Choroid plexus epithelial cell (primary cell): Measurements from ENCODE around the gene GALE.
"Not testable (repeated sequence)": the region's sequence is repeated elsewhere in the genome, so short reads cannot be mapped to it uniquely, and the experiment has no call there.

Experiments
- DNase-seq: peaks from one replicate; pipeline ENCODE4 v3.0.0-alpha.2; 2010; ENCODE audit warnings: low read depth
- H3K4me3 ChIP-seq: 2 replicates; pipeline ENCODE4 v1.5.1; 2011; ENCODE audit warnings: low read depth, mild to moderate bottlenecking, control low read depth, low read length, moderate library complexity
- TF ChIP-seq, protein P1 (sequence below): conservative IDR thresholded peaks from 2 replicates; pipeline ENCODE4 v1.5.1; 2011; ENCODE audit warnings: low read depth, mild to moderate bottlenecking, control low read depth, inconsistent platforms, low read length, moderate library complexity

GALE gene

DNA sequence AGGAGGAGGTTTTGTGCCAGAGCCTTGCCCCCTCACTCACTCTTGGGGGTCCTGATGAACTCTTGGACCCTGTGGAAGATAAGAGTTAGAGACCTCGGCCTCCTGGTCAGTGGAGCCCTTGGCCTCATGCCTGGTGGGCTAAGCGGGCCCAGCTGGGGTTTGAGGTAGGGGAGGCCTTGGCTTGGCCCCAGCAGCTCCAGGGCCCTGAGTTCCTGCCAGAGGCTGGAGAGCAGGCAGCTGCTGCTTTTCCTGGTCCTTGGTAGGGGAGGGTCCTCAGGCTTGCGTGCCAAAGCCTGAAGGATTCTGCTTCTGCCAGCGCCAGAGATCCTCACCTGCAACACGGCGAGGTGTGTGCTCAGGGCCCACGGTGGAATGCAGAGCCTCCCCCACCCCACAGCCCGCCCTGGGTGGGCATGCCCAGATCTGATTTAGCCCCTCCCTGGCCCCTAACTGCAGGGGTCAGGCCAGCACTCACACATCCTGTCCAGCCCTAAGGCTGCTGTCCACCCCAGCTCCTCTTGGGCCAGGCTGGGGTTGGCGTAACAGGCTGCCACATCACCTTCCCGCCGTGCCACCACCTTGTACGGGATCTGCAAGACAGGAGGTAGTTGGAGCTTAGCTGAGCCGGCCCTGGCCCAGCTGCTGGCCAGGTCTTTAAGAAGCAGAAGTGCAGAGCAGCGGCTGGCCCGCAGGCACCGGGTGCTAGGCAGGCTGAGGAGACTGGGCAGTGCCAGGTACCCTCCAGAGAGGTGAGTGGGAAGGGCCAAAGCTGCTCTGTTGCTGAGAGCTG, 4.7 kb downstream of the GALE start:
- no peak for DNase-seq
- TF ChIP-seq, protein P1, sequence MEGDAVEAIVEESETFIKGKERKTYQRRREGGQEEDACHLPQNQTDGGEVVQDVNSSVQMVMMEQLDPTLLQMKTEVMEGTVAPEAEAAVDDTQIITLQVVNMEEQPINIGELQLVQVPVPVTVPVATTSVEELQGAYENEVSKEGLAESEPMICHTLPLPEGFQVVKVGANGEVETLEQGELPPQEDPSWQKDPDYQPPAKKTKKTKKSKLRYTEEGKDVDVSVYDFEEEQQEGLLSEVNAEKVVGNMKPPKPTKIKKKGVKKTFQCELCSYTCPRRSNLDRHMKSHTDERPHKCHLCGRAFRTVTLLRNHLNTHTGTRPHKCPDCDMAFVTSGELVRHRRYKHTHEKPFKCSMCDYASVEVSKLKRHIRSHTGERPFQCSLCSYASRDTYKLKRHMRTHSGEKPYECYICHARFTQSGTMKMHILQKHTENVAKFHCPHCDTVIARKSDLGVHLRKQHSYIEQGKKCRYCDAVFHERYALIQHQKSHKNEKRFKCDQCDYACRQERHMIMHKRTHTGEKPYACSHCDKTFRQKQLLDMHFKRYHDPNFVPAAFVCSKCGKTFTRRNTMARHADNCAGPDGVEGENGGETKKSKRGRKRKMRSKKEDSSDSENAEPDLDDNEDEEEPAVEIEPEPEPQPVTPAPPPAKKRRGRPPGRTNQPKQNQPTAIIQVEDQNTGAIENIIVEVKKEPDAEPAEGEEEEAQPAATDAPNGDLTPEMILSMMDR = no peak
- H3K4me3 ChIP-seq = no peak overlapping the region

DNA sequence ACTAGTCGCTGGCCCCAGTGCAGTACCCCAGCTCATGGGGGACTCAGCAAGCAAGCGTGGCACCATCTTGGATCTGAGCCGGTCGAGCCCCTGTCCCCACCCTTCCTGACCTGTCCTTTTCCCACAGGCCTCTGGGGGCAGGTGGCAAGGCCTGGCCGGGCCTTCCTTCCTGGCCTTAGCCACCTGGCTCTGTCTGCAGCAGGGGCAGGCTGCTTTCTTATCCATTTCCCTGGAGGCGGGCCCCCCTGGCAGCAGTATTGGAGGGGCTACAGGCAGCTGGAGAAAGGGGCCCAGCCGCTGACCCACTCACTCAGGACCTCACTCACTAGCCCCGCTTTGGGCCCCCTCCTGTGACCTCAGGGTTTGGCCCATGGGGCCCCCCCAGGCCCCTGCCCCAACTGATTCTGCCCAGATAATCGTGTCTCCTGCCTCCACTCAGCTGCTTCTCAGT, 5.8 kb downstream of the GALE start:
- H3K4me3 ChIP-seq, DNase-seq: not testable (repeated sequence)

DNA sequence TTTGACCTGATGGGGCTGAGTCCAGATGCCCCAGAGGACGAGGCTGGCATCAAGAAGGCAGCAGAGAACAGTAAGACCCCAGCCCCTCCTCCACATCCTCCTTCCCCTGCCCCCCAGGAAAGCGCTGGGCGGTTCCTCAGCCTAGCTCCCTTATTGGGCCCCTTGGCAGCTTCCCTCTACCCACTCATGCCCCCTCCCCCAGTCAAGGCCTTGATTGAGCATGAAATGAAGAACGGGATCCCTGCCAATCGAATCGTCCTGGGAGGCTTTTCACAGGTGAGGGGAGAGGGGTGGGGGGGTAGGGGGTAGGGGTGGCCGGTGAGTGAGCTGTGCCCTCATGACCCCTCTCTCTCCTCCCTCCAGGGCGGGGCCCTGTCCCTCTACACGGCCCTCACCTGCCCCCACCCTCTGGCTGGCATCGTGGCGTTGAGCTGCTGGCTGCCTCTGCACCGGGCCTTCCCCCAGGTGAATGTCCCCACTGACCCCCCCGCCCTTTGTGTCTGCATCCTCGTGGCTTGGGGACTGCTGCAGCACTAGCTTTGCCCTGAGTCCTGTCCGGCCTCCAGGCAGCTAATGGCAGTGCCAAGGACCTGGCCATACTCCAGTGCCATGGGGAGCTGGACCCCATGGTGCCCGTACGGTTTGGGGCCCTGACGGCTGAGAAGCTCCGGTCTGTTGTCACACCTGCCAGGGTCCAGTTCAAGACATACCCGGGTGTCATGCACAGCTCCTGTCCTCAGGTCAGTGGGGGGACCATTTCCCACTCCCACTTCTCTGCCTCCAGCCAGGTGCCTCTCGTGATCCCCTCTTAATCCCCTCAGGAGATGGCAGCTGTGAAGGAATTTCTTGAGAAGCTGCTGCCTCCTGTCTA, 6.5 kb downstream of the GALE start:
- no peak overlapping the region for H3K4me3 ChIP-seq
- TF ChIP-seq, protein P1 = no peak
- no peak for DNase-seq

DNA sequence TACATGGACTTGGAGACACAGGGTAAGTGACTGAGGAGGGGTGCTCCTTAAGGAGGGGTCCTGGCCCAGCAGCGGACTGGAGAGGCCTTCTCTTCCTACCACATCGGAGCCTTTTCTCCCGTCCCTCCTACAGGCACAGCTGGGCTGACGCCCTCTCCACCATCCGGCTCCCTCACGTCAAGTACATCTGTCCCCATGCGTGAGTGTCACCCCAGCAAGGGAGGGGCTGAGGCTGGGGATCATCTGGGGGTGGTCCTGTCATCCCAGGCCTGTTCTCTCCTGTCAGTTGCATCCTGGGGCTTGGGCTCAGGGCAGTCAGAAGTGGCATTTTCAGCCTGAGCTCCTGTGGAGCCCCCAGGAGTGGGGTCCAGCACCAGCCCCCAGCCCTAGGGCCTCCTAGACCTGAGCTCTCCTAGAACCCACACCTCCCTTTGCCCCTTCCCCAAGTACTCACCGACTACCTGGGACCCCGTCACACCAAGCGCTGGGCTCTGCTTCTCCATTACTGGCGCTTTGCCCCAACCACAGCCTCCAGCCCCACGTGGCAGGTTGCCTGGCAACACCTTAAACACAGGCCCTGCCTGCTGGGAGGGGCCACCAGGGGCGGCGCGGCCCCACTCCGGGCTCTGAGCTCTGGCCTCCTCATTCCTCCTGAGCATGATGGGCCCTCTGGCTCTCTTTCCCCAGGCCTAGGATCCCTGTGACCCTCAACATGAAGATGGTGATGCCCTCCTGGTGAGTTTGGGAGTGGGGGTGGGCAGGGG, 7.4 kb downstream of the GALE start:
- TF ChIP-seq, protein P1 = no peak
- H3K4me3 ChIP-seq = no peak overlapping the region
- DNase-seq = peak; percentile 63

DNA sequence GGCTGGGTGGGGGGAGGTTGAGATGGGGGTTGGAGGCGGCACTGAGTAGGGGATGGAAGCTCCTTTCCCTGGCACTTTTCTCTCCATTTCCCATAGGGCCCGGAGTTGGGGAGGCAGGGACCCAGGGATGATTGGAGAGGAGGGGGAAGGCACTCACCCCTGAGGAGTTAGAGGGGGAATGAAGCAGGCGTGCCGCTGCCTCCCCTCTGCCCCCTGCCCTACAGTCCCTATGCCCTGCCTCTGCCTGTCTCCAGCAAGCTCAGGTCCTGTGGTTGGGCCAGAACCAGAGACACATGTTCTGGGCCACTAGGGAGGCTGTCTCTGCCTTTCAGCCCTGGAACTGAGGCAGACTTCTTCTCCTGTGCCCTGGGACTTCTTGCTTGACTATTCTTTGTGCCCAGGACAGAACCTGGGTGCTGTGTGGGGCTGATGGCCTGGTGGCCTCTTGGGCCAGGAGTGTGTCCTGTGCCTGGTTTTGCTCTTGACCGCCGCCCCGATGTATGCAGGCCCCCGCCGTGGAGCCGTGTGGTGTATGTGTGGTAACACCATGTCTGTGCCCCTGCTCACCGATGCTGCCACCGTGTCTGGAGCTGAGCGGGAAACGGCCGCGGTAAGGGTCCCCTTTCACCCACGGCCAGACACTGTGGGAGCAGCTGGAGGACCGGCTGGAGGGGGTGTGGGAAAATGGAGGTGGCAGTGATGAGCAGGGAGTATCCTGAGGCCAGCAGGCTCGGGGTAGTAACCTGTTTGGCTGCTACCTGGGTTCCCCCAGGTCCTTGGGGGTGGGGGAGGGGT, 8.2 kb downstream of the GALE start:
- TF ChIP-seq, protein P1 = no peak
- peak overlapping the region; percentile 82 for H3K4me3 ChIP-seq
- DNase-seq = no peak

DNA sequence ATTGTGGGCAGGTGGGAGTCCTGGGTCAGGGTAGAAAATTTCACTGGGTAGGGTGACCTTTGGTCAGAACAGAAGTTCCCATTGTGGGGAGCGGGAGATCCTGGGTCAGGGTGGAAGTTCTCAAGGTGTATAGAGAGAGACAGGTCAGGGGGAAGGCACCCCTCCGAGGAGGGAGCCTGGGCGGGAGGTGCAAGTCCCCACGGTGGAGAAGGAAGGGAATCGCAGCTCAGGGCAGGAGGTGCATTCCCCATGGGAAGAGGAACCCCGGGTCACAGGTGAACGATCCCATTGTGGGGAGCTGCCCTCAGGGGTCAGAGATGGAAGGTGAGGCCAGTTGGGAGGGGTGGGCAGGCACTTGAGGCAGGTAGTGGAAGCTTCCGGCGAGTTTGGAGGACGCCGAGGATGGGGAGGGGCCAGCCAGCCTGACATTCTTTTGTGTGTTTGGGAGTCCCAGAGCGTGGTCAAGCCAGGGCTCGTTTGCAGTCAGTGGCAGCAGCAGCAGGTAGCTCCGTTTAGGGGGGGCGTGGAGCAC, 9.0 kb downstream of the GALE start:
- DNase-seq = no peak
- TF ChIP-seq, protein P1 = no peak
- H3K4me3 ChIP-seq = peak overlapping the region; percentile 82
